HG03097 (cell line): ENCODE measurements around the gene GPX2.
"Not testable (repeated sequence)": the region's sequence is repeated elsewhere in the genome, so short reads cannot be mapped to it uniquely, and the experiment has no call there.

Experiments used
- ATAC-seq: cut with Tn5 transposase; IDR thresholded peaks from one replicate; pipeline ENCODE4 v1.9.1; 2021; ENCODE audit not compliant: unreplicated experiment, low FRiP score

GPX2 gene

DNA sequence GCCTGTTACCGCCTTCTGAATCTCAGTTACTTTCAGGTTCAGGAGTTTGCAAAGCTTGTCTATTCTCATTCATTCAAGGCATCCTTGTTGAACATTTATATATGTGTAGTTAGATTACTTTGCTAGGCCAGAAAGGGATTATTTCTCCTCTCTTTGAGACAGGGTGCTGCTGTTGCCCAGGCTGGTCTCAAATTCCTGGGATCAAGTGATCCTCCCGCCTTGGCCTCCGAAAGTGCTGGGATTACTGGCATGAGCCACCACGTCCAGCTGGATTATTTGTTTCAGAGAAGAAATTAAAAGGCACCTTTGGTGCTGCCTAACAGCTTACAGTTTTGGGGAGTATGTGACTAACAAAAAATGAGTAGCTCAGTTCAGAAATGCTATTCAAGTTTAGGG is 27.5 kb downstream of the GPX2 start:
- no peak for ATAC-seq

DNA sequence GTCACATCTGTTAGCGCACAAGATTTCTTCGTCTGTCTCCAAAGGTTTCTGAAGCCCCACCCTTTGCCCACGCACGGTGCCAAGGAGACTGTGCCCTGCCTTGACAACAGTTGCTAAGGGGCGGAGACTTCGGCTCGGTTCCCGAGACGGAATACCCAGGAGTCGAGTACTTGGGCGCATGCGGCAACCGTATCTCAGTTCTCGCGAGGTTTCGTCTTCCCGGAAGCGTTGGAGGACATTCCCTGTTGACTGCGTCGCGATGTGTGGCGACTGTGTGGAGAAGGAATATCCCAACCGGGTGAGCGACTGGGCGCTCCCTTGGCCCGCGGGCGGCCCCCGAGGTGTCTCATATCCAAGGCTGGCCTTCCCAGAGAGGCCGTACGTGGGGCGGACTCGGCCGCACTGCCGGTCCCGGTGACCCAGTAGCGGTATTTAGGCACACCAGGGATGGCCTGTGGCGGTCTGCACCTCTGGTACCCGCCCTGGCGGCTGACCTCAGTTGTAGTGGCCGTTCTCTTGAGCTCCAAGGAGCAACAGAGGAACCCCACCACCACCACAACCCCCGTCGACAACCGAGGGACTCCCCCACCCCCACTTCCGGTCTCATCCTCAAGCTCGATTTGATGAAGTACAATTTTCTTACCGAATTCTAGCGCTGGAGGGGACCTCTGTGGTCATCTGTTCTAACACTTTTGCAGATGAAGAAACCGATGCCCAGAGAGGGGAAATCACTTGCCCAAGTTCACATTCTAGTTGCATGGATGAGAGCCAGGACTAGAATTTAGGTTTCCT is 28.1 kb downstream of the GPX2 start, which contains the start of gene CHURC1:
CHURC1 (plus strand) TSS at position 219 of the 792 bp plus-strand sequence; CDS start at position 260, 41 bp downstream.
- peak; percentile 97 for ATAC-seq

DNA sequence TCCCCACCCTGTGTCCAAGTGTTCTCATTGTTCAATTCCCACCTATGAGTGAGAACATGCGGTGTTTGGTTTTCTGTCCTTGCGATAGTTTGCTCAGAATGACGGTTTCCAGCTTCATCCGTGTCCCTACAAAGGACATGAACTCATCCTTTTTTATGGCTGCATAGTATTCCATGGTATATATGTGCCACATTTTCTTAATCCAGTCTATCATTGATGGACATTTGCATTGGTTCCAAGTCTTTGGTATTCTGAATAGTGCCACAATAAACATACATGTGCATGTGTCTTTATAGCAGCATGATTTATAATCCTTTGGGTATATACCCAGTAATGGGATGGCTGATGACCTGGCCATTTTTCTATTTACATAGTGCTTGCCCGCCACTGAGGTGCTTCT is 29.1 kb downstream of the GPX2 start:
- not testable (repeated sequence) for ATAC-seq

DNA sequence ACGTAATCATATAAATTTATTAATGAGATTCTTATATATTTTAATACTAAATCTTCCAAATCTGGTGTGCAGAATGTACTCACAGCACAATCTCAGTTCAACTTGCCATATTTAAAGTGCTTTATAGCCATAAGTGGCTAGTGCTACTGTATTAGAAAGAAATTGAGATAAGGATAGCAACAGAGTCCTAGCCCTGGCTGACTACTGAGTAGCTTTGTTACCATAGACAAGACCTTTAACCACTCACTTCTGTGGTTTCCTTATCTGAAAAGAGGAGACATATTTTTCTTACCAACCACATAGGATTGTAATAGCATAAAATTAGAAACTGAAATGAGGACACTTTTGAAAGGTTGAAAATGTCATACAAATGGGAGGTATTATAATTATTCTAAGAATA is 30.3 kb downstream of the GPX2 start:
- no peak for ATAC-seq

DNA sequence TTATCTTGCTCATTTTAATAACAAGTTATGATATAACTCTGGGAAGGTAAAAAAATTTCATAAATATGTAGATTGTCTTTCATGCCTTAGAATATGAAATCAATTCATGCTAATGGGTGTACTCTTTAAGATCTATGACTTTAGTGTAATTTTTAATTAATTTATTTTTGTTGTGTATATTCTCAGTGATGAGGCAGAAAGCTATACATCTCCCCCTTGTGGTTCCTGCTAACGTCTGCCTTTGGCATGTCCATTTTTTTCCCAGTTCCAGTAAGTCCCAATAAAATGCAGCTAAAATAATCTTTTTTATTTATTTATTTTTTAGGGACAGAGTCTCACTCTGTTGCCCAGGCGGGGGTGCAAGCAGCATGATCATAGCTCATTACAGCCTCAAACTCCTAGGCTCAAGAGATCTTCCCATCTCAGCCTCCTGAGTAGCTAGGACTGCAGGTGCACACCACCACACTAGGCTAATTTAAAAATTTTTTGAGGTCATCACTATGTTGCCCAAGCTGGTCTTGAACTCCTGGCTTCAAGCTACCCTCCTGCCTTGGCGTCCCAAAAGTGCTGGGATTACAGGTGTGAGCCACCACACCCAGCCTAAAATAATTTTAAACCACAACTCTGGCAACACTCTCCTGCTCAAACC is 31.6 kb downstream of the GPX2 start:
- ATAC-seq: no peak

DNA sequence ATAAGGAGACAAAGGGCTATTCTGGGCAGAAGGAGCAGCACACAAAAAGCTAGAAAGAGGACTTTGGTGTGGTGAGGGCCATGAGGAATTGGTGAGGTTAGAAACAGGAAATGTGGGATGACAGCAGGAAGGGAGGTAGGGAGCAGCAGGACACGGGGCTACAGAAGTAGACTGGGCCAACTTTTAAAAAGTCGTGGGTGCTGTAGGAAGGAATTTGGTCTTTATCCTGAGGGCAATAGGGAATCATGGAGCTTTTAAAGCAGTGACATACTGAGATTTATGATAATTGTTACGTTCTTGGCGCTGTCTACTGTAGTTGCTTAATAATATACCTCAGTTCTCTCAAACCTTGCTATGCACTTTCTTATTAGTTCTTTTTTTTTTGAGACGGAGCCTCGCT is 36.5 kb downstream of the GPX2 start:
- no peak for ATAC-seq

DNA sequence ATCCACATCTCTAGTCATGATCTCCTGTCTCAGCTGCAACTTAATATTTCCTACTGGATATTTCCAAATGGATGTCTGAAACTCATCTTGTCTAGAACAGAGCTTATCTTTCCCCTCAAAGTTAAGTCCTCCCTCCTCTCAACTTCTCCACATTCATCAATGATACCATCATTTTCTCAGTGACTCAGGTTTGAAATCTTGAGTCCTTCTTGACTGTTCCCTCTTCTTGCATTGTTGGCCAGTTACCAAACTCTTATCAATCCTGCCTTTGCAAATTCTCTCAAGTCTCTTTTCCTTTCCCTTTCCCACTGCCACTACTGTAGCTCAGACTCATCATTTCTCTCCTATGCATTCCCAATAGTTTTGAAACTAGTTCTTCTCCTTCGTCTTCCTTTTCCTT is 42.6 kb downstream of the GPX2 start:
- ATAC-seq: no peak

DNA sequence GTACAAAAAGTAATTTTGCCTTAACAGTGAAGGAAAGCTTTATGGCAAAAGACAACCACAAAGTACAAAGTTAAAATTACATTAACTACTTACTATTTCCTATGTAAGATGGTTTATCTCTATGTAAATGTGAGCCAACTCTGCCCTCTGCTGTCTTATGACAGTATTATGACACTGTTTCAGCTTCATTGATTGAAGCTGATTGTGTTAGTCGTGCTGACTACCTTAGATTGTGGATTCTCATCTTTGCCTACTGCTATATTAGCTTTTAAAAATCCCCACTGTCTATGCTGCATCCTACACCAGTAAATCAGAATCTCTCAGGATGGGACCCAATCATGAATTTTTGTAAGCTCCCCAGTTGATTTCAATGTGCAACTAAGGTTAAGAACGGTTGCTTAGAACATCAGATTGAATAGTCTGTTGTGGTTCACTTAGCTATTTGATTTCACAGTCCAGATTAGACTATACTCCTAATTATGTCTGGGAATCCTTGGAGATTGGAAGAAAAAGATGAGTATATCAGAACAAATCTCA is 50.6 kb downstream of the GPX2 start:
- no peak for ATAC-seq

DNA sequence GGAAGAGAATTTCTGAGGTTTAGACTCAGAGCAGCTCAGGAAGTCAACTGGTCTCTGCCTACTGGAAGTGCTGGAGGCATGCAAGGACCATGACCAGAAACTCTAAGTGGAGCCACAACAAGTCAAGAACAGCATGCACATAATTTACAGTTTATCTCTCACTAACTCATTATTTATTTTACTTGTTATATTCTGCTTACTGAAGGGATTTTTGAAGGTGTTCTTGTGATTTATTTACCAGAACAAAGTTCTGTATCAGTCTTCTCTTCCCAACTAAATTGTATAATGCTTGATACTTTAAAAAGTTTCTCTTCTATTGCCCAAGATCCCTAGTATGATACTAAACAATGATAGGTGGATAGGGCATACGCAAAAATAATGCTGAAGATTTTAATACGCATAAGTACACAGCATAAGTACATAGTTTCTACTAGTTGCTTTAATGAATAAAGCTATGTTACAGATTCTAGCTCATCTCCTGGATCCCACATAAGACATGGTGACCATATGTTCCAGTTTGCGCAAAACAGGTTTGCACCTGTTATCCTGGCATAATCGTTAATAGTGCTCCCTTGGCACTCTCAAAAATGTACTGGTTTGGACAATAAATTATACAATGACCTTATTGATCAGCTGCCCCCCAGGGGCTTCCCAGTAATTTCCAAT is 51.2 kb downstream of the GPX2 start:
- ATAC-seq: no peak

DNA sequence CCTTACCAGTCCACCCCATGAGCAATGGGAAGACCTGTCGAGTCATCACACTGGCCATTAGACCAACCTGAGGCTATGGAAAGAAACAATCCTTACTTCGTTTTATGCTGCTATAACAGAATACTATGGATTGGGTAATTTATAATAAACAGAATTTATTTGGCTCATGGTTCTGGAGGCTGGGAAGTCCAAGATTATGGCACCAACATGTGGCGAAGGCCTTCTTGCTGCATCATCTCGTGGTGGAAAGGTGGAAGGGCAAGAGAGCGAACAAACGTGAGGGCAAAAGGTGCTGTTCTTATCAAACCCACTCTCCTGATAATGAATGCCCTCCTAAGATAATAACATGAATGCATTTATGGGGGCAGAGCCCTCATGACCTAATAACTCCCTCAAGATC is 53.2 kb downstream of the GPX2 start:
- no peak for ATAC-seq
